ENCODE results near the gene PGM5.
"Not testable (repeated sequence)": the region's sequence is repeated elsewhere in the genome, so short reads cannot be mapped to it uniquely, and the experiment has no call there.

The PGM5 gene

DNA sequence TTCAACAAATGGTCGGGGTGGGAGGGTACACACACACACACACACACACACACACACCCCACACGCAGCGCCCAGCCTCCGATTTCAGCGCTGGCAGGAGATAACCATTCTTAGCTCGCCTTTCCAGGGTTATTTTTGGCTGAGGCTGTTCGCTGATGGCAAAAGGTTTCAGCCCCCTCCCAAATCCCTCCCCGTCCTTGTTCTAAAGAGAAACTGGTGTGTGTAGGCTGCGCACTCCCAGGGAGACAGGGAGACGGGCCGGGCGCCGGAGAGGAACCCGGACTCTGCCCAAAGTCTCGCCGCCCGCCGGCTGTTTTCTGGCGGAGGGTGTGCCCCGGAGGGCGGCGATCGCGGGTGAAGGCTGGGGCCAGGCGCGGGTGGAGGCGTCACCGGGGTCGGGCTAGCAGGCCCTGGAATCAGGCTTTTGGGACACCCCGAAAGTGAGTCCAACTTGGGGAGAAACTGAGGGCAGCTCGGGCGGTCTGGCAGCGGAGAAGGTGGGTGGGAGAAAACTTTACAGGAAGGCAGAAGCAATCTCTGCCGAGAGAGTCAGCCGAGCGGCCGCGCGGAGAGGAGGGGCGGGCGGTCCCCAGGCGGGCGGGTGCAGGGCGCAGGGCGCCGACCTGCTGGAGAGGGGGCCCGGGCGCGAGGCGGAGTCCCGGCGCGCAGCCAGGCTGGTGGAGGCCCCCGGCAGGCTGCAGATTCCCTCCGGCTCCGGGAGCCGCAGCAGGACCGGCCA lies at the start of gene PGM5:
Gene PGM5, plus strand, starts transcription at position 232 of the 739 bp plus-strand sequence. CDS start 517 bp downstream, outside the sequence.
- DNase-seq (ENCODE audit: low read depth) = not testable (repeated sequence)

DNA sequence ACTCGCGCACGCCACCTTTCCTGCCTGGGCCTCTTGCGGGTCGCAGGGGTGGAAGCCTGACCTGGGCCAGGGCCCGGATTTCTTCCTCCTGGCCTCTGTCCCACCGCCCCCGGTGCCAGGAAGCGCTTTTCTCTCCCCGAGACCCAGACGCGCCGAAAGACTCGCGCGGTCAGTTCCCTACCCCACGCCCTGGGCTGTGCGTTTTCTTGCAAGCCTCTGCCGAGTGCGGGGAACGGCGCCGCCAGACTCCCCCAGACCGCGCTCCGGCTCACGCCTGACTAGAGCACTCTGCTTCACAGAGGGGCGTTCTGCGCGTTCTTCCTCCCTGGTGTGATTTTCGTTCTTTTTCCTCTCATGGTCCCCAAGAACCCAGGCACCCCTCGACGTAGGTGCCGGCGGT lies 49.3 kb upstream of the PGM5 start:
- DNase-seq (ENCODE audit: low read depth) = not testable (repeated sequence)

DNA sequence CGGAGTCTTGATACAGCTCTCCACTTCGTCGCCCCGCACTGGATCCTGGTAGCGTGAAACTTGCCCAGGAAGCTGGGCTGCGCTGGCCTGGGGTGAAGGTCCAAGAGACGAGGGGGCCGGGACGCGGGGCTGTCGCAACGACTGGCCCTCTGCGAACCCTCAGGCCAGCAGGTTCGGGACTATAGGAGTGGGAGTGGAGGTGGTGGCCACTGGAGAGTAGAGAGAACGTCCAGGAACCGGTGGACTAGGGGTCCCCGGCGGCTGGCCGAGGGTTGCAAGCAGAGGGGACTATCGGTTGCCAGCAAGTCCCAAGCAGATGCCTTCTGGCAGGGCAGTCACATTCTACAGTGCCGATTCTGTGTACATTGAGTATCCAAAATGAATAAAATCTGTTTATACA lies 48.8 kb upstream of the PGM5 start:
- DNase-seq (ENCODE audit: low read depth) = not testable (repeated sequence)

DNA sequence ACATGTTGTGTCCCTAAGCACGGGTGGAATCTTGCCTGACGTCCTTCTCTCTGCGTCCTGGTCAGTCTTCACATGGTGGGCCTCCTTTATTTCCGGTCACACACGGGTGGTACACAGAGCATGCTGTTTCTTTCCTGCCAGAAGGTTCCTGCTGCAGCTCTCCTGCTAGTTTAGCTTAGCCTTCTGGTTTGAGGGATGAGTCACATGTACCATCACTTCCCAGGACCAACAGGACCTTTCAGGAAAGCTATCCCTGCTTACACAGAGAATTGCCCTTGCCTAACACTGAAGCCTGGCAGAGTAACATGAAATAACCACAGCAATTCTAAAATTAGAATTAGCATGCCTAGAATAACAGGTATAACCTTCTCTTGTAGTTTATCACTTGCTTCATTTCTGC lies 45.2 kb upstream of the PGM5 start:
- DNase-seq (ENCODE audit: low read depth) = not testable (repeated sequence)

DNA sequence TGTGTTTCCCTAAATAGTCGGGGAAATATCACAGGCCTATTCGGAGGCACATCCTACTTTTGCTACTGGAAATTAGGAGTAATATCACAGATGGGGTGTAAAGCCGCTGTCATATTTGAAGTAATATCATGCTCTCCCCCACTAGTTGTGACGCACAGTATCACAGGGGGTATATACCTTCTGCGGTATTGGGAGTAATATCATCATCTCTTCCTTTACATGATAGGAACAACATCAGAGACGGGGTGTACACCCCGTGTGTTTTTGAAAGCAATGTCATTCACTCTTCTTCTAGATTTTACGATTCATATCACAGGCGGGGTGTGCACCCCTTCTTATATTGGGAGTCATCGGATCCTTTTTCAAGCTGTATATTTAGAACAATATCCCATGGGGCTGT lies 38.2 kb upstream of the PGM5 start:
- DNase-seq (ENCODE audit: low read depth) = not testable (repeated sequence)

DNA sequence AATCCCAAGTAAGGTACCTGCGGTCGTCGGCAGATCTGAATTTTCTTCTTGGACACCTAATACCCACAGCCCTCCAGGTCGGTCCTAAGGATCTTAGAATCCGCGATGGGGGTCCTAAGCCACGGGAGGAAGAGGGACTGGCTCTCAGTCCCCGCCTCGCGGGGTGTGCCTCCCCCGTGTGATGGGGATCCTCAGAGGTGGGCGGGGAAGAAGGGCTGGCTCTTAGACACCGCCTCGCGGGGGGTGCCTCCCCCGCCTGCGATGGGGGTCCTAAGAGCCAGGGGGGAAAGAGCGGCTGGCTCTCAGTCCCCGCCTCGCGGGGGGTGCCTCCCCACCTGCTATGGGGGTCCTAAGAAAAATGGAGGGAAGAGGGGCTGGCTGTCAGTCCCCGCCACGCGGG lies 32.7 kb upstream of the PGM5 start:
- not testable (repeated sequence) for DNase-seq (ENCODE audit: low read depth)

DNA sequence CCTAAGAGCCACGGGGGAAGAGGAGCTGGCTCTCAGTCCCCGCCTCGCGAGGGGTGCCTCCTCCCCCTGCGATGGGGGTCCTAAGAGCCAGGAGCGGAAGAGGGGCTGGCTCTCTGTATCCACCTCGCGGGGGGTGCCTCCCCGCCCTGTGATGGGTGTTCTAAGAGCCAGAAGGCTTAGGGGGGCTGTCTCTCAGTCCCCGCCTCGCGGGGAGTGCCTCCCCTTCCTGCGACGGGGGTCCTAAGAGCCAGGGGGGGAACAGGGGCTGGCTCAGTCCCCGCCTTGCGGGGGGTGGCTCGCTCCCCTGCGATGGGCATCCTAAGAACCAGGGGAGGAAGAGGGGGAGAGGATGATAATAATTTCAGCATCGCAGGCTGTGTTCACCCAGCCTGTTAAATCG lies 31.9 kb upstream of the PGM5 start:
- DNase-seq (ENCODE audit: low read depth) = not testable (repeated sequence)

DNA sequence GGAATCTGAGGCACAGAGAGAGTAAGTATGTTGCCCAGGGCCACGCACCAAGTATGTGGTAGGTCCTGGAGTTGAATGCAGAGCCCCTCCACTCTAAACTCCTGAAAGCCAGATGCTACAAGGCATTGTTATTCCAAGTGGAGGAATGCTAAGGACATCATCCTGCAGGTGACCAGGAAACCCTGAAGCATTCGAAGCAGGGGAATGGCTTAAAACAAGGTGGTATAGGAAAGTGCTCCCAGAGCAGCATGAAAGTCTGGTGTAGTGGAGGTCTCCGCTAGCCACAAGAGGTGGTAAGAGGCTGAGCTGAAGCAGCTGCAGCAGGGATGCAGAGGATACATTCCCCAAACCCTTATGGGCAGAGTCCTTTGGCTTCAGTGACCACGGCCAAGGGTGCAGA lies 27.3 kb upstream of the PGM5 start:
- not testable (repeated sequence) for DNase-seq (ENCODE audit: low read depth)

DNA sequence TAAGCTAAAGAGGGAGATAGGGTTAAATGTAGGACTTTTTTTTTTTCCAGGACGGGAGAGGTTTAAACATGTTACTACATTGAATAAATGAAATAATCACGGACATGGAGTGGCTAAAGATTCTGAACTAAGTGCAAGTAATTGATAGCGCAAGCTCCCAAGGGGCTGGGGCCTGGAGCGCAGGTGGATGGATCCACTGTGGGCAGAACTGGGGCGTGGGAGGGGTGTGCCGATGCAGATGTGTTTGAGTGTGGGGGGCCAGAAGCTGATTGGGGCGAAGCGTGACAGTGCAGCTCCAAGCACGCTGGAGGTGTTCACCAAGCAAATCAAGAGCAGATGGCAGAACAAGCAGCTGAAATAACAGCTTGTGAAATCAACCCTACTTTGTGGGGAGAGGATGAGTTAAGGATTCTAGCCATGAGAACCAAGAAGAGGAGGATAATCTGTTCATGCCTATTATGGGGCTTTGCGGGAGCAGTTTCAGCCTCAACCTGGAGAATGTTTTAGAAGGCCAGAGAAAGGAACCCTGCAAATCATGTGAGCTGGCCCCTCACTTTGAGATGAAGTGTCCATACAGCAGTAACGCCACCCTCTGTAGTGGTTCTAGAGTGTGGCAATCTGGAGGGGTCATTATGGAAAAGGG lies 25.8 kb upstream of the PGM5 start:
- DNase-seq (ENCODE audit: low read depth) = not testable (repeated sequence)

DNA sequence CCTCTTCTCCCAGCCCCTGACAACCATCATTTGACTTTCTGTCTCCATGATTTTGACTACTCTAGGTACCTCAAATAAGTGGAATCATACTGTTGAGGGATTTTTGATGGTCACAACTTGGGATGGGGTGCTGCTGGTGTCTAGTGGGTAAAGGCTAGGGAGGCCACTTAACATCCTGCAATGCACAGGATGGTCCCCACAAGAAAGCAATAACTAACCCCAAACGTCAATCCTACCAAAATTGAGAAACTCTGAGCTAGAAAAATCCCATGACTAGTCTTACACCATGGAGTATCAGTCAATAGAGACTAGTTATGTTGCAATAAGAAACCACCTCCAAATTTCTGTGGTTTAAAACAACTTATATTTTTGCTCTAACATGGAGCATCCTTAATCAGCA lies 24.3 kb upstream of the PGM5 start:
- not testable (repeated sequence) for DNase-seq (ENCODE audit: low read depth)

DNA sequence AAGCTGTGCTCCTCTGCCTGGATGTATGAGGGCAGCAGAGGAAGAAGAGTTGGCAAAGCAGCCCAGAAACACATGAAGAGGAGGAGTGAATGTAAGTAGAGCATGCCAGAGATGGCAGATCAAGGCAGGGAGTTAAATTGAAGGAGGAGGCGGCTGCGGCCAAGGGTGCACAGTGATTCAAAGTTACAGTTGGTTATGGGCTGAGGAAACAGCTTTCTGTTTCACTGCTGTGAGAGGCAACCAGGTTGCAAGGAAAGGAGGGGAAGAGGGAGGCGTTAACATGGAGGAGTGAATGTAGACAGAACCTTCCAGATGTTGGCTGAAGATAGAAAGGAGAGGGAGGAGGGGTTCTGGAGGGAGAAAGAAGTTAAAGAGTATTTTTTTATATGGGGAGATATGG lies 20.5 kb upstream of the PGM5 start:
- not testable (repeated sequence) for DNase-seq (ENCODE audit: low read depth)

DNA sequence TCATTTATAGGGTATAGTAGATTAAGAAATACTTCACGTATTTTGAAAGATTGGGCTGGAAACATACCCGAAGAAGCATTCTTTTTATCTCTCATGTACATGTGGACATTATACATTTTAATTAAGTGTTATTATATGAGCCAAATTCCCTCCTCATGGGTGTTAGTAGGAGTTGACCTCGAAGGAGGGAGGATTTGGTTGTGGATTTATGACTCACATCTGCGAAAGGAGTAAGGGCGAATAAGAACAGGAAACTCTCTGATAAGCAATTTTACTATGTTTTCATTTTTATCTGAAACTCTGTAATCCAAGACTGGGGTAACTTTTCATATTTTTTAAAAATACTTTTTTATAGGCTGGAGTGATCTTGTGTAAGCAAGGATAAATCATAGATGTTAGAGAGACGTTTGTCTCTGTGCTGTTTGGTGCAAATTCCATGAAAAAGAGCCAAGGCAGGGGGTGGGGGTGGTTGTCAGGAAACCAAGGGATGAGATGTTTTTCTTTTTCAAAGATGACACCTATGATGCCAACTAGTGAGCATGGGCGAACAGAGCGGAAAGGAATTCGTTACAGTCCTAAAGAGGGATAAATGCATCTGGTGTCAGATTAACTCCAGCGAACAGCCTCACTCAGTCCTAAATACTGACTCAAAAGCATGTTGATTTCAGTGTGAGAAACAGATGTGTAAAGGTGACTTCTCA lies 19.6 kb upstream of the PGM5 start:
- DNase-seq (ENCODE audit: low read depth) = not testable (repeated sequence)

DNA sequence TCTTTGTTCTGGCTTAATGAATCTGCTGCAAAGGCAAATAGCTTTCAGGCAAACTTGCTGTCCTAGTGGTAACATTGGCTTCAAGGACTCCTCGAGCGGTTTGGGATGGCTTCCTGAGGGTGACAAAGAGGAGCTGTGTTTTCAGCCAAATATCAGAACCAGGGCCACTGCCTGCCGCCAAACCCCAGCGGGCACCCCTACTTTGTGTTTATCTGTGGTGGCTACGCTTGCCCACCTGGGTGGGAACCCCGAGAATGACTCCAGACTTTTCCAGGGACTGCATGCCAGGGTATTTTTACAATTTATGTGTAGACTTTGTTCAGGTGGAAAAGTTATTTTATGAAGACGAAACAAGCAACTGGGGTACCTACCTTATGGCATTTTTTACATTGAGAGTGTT lies 18.4 kb upstream of the PGM5 start:
- DNase-seq (ENCODE audit: low read depth) = not testable (repeated sequence)

DNA sequence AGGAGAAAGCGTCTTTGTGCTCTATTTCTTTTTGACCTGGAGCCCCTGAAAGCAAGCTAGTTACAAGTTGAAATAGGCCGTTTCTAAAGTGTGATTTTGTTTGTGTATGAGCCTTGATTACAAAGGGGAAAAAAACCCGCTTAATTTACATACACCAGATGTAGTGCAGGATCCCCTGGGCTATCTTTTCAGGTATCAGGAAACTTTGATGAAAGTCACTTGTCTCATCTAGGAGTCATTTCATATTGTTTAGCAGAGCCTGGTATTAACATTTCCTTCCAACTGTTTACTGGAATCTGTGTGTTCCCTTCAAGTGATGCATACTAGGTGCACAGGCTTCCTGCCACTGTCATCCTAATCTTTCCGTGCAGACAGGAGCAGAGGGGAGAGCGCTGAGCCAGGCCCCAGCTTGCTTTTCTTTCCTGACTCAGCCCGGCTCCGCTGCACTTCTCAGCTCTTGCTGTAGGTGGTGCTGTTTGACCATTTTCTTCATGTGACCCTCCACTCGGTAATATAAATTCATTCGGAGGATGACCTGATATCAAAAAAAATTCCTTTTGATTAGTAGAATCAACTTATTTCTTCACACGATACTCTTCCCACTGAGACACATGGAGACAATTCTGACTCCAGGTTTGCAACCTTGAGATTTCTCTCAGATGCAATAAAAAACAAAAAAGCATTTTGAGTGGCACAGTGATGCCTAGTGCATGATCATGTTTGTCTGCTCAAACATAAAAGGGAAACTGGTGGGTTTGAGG lies 14.0 kb upstream of the PGM5 start:
- not testable (repeated sequence) for DNase-seq (ENCODE audit: low read depth)

DNA sequence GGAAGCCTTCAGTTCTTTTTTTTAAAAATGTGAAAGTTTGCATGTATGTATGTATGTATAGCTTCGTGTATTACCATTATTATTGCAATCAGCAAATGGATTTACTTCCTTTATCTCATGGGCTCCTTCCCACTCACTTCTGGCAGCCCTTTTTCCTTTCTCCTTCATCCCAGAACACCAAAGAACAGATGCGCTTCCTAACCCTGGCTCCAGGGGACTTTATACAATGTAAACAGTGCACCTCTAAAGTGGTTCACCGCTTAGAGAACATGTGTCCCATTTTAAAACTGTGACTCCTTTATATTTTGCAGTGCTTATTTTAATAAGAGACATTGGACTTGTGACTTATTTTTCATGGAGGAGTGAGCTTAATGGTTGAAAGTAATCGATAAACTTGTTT lies 13.2 kb upstream of the PGM5 start:
- not testable (repeated sequence) for DNase-seq (ENCODE audit: low read depth)

DNA sequence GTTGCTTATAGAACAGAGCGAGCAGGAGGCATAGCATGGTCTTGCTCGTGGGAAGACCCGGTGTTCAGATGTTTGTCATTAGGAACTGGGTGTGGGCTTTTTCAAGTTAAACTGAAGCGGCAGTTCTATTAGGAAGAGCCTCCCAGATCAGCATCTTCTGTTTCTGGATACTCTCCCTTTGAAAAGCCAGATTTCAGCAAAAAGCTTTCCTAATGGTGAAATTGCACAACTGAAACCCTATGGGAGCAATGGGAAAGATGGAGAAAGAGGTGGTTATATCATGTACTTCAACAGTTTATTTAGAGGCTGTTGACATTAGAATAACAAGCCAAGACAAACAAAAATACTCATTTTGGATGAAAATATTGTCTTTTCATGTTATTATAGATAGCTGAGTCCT lies 12.4 kb upstream of the PGM5 start:
- DNase-seq (ENCODE audit: low read depth) = not testable (repeated sequence)

DNA sequence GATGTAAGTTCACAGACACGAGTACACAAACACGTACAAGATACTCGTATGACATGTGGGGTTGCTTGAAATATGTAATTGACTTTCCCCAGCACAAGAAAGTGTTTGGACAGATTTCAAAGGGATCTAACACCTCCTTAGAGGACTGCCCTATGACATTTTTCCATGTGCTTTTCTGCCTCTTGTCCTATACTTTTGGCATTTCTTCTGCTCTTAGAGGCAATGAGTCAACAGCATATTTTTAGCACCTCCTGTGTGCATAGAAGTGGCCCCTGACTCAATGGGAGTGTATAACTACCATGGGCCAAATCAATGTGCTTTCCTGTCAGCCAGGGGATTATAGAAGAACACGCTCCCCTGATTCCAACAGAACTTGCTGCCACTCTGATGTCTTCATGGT lies 4.7 kb upstream of the PGM5 start:
- DNase-seq (ENCODE audit: low read depth) = not testable (repeated sequence)

DNA sequence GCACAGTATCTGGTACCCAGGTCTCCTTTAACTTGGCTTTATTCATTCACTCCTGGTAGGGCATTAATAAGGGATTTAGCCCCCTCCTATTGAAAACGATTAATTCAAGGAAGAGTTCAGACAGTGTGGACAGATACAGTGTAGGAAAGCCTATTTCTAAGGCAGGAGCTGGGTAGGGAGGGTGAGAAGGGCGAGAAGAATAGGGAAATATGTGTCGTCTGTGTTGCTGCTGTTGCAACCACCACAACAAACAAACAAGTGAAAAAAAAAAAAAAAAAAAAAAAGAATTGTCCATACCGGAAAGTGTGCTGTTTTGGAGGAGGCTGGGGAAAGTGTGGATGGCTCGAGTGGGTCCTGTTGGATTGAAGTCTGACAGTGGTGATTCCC lies 425 bp upstream of the PGM5 start:
- DNase-seq (ENCODE audit: low read depth) = not testable (repeated sequence)

DNA sequence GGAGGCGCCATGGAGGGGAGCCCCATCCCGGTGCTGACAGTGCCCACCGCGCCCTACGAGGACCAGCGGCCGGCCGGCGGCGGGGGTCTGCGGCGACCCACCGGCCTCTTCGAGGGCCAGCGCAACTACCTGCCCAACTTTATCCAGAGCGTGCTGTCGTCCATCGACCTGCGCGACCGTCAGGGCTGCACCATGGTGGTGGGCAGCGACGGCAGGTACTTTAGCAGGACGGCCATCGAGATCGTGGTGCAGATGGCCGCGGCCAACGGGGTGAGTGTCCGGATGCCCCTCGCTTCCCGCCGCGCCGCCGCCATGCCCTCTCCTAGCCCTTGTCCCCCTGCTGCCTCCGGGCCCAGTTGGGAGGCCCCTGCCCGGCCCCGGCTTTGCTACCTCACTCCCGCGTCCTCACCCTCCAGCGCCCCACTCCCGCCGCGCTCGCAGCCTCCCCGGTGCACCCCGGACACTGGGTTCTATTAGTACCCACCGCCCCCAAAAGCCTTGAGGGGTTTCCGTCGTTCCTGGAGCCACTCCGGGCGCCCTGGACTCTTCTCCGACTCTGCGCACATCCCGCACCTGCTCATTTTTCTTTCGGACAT lies 806 bp downstream of the PGM5 start:
- not testable (repeated sequence) for DNase-seq (ENCODE audit: low read depth)

DNA sequence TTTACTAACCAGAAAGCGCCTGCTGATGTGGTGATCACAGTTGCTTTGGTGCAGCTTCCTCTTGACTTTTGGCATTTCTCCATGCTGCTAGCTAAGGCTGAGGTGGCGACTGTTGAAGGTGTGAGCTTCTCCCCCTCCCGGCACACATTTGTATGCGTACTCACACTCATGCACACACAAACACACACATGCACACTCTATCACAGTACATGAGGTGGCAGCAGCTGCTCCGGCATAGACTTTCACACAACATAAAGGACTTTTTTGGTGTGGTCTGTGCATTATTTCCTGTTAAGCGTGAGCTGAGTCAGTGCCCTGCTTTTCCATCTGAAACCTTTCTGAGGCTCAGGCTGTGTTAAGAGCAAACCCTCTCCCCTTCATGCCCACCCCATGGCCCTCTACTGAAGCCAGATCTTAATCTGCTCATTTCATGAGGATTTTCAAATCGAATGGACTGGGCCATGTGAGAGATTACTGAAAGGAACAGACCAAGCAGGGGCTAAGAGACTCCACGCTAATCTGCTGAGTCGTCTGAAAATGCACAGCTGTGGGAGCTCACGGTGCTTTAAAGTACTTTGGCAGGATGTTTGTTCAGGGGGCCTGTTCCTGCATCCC lies 10.6 kb downstream of the PGM5 start:
- DNase-seq (ENCODE audit: low read depth) = not testable (repeated sequence)

DNA sequence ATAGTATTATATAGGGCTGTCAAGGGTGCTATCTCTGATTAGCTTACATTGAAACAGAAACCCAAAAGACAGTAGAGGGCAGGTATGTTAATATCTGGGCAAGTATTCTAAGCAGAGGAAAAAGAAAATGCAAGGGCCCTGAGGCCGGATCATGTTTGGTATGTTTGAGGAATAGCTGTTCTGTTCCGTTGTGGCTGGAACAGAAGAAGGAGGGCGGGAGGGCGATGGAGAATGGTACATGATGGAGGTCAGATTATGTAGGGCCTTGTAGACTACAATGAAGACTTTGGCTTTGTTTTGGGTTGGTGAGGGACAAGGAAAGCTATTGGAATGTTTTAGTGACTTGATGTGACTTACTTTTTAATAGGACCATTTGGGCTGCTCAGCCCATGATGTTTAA lies 19.4 kb downstream of the PGM5 start:
- not testable (repeated sequence) for DNase-seq (ENCODE audit: low read depth)
